ENCODE measurements around the gene PLA2G12A.

- no peak for TF ChIP-seq CTCF (IDR thresholded peaks at IDR 0.05; ENCODE audit: borderline replicate concordance, extremely low read depth, low read length, poor library complexity, severe bottlenecking)
- TF ChIP-seq EZH2 (IDR thresholded peaks at IDR 0.05; ENCODE audit: borderline replicate concordance, low read depth, low read length, severe bottlenecking): no peak
Observed at GRCh38 chr4:109764789-109765402, 35.0 kb upstream of the PLA2G12A start.
